ENCODE data around the gene TTLL6.

TTLL6 gene

GRCh38 chr17:48770954-48771353, 46.1 kb downstream of the TTLL6 start:
- no peak for DNase-seq (ENCODE audit: low read depth in 1 of 2, low spot score in 1 of 2)
- TF ChIP-seq JUND (IDR thresholded peaks at IDR 0.05; ENCODE audit: low read depth) = no peak
- in situ Hi-C loops (cut with HindIII; ENCODE audit: low pct_unique_long_range_greater_than_20kb, low sequenced_read_pairs) = no loop called here

- in situ Hi-C loops (cut with HindIII; ENCODE audit: low pct_unique_long_range_greater_than_20kb, low sequenced_read_pairs) = no loop called here
- no peak for DNase-seq (ENCODE audit: low read depth in 1 of 2, low spot score in 1 of 2)
- TF ChIP-seq JUND (IDR thresholded peaks at IDR 0.05; ENCODE audit: low read depth) = no peak
Measured at GRCh38 chr17:48769009-48769675, 47.9 kb downstream of the TTLL6 start.

- in situ Hi-C loops (cut with HindIII; ENCODE audit: low pct_unique_long_range_greater_than_20kb, low sequenced_read_pairs) = no loop called here
- no peak for TF ChIP-seq JUND (IDR thresholded peaks at IDR 0.05; ENCODE audit: low read depth)
- no peak for DNase-seq (ENCODE audit: low read depth in 1 of 2, low spot score in 1 of 2)
Measured at GRCh38 chr17:48767263-48767774, 49.7 kb downstream of the TTLL6 start.

GRCh38 chr17:48761114-48761513, 55.9 kb downstream of the TTLL6 start:
- no peak for DNase-seq (ENCODE audit: low read depth in 1 of 2, low spot score in 1 of 2)
- in situ Hi-C loops (cut with HindIII; ENCODE audit: low pct_unique_long_range_greater_than_20kb, low sequenced_read_pairs) = no loop called here
- no peak for TF ChIP-seq JUND (IDR thresholded peaks at IDR 0.05; ENCODE audit: low read depth)

- no peak for DNase-seq (ENCODE audit: low read depth in 1 of 2, low spot score in 1 of 2)
- no peak for TF ChIP-seq JUND (IDR thresholded peaks at IDR 0.05; ENCODE audit: low read depth)
- in situ Hi-C loops (cut with HindIII; ENCODE audit: low pct_unique_long_range_greater_than_20kb, low sequenced_read_pairs) = no loop called here
Measured at GRCh38 chr17:48760411-48760810, 56.6 kb downstream of the TTLL6 start.

GRCh38 chr17:48759288-48759687, 57.7 kb downstream of the TTLL6 start:
- in situ Hi-C loops (cut with HindIII; ENCODE audit: low pct_unique_long_range_greater_than_20kb, low sequenced_read_pairs) = no loop called here
- TF ChIP-seq JUND (IDR thresholded peaks at IDR 0.05; ENCODE audit: low read depth) = peak; percentile 37; the same call in 1 of the 2 replicates
- DNase-seq (ENCODE audit: low read depth in 1 of 2, low spot score in 1 of 2) = peak in 1 of 2 experiments; percentile 74

GRCh38 chr17:48757524-48757961, 59.5 kb downstream of the TTLL6 start:
- no peak for DNase-seq (ENCODE audit: low read depth in 1 of 2, low spot score in 1 of 2)
- TF ChIP-seq JUND (IDR thresholded peaks at IDR 0.05; ENCODE audit: low read depth) = no peak
- in situ Hi-C loops (cut with HindIII; ENCODE audit: low pct_unique_long_range_greater_than_20kb, low sequenced_read_pairs) = no loop called here

GRCh38 chr17:48756830-48757251, 60.2 kb downstream of the TTLL6 start:
- DNase-seq (ENCODE audit: low read depth in 1 of 2, low spot score in 1 of 2) = peak; percentile 82 to 83
- TF ChIP-seq JUND (IDR thresholded peaks at IDR 0.05; ENCODE audit: low read depth) = no peak; the same call in 1 of the 2 replicates
- in situ Hi-C loops (cut with HindIII; ENCODE audit: low pct_unique_long_range_greater_than_20kb, low sequenced_read_pairs) = no loop called here

GRCh38 chr17:48755356-48755755, 61.7 kb downstream of the TTLL6 start:
- in situ Hi-C loops (cut with HindIII; ENCODE audit: low pct_unique_long_range_greater_than_20kb, low sequenced_read_pairs) = no loop called here
- no peak for DNase-seq (ENCODE audit: low read depth in 1 of 2, low spot score in 1 of 2)
- TF ChIP-seq JUND (IDR thresholded peaks at IDR 0.05; ENCODE audit: low read depth) = no peak

- TF ChIP-seq JUND (IDR thresholded peaks at IDR 0.05; ENCODE audit: low read depth) = no peak
- DNase-seq (ENCODE audit: low read depth in 1 of 2, low spot score in 1 of 2) = no peak
- in situ Hi-C loops (cut with HindIII; ENCODE audit: low pct_unique_long_range_greater_than_20kb, low sequenced_read_pairs) = no loop called here
Measured at GRCh38 chr17:48754500-48755261, 62.3 kb downstream of the TTLL6 start.

GRCh38 chr17:48753794-48754499, 63.1 kb downstream of the TTLL6 start:
- no peak for TF ChIP-seq JUND (IDR thresholded peaks at IDR 0.05; ENCODE audit: low read depth)
- in situ Hi-C loops (cut with HindIII; ENCODE audit: low pct_unique_long_range_greater_than_20kb, low sequenced_read_pairs) = no loop called here
- DNase-seq (ENCODE audit: low read depth in 1 of 2, low spot score in 1 of 2) = no peak

GRCh38 chr17:48752399-48753288, 64.4 kb downstream of the TTLL6 start:
- no peak for TF ChIP-seq JUND (IDR thresholded peaks at IDR 0.05; ENCODE audit: low read depth)
- no peak for DNase-seq (ENCODE audit: low read depth in 1 of 2, low spot score in 1 of 2)
- in situ Hi-C loops (cut with HindIII; ENCODE audit: low pct_unique_long_range_greater_than_20kb, low sequenced_read_pairs) = no loop called here

All from T47D (cell line).